Measurements from ENCODE around the gene KIAA1549. TPM values are rescaled to one million over a fixed set of nuclear protein-coding genes. Genes with fewer than 3 reads are reported as not detected.

KIAA1549 gene
- total and polyA plus RNA-seq, 2 of the 8 experiments (the other 6 are each of a cell fraction or from before 2014, with no cell fraction given): 6.5 to 17.3 TPM

DNA sequence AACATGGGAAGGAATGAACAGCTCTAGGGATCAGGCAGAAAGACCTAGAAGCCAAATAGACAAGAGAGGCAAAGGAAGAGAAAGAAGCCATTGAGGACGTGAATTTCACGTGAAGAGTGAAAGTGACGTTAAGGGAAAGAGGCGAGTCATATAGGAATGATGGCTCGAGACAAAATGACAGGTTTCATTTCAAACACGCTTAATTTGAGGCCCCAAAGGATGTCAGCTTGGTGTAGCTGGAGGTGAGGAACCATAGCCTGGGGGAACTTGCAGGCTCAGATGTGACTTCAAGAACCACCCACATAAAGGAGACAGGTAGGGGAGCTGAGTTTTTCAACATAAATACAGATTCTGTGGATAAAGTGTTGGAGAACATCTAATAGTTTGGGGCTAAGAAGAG lies 98.9 kb downstream of the KIAA1549 start:
- H3K27me3 ChIP-seq (replicated peaks in 1 of 4; ENCODE audit: control insufficient read depth in 3 of 4, extremely low read depth in 1 of 4, insufficient read depth in 3 of 4, low read length in 3 of 4): no peaks in the 10 kb centered on the region
- no peak for DNase-seq (ENCODE audit: low read depth in 1 of 2, low spot score in 2 of 2)
- H3K18ac ChIP-seq (ENCODE audit: extremely low read depth, low read length): no peak overlapping the region
- H3K9me3 ChIP-seq (ENCODE audit: insufficient read depth in 2 of 2, low read depth in 1 of 2, low read length in 1 of 2): no peaks in the 10 kb centered on the region
- H2BK120ac ChIP-seq (replicated peaks; ENCODE audit: low read depth, low read length): no peak overlapping the region
- no peak overlapping the region for H2BK20ac ChIP-seq (ENCODE audit: low read length)
- no peaks in the 10 kb centered on the region; the same call in 1 of the 2 replicates for H3K79me1 ChIP-seq (ENCODE audit: low read depth, low read length)
- H3K4me2 ChIP-seq (ENCODE audit: insufficient read depth in 1 of 2, low read depth in 2 of 2, low read length in 2 of 2): no peak overlapping the region
- H3K79me2 ChIP-seq (ENCODE audit: control insufficient read depth in 1 of 2, insufficient read depth in 2 of 2, low read length in 2 of 2): no peaks in the 10 kb centered on the region
- H3K9ac ChIP-seq (replicated peaks in 1 of 4; ENCODE audit: extremely low read depth in 1 of 4, low read depth in 3 of 4, low read length in 3 of 4): no peak overlapping the region
- no peaks in the 10 kb centered on the region for H3K4me1 ChIP-seq (replicated peaks in 1 of 4; ENCODE audit: control insufficient read depth in 3 of 4, insufficient read depth in 4 of 4, low read length in 3 of 4)
- ChIA-PET CTCF (ENCODE audit: partially characterized antibody) (interaction anchor here (0.5 kb wide), 1 partner anchor 55 kb away, joined by 3 read pairs; no protein-coding TSS in a partner anchor), POLR2A (ENCODE audit: partially characterized antibody) (interaction anchor here (0.9 kb wide), 1 partner anchor 48 kb away, joined by 3 read pairs; no protein-coding TSS in a partner anchor)
- H2BK15ac ChIP-seq (ENCODE audit: low read length): no peak overlapping the region
- H3K56ac ChIP-seq (replicated peaks; ENCODE audit: insufficient read length, low read depth, low read length): no peak overlapping the region
- no peak overlapping the region for H4K91ac ChIP-seq (replicated peaks; ENCODE audit: insufficient read length, low read length)
- peaks cover 0 to 3% (median 2%) of the 10 kb centered on the region in 4 experiments; a peak in 2 of 8 replicates for H3K36me3 ChIP-seq (ENCODE audit: control insufficient read depth in 2 of 4, insufficient read depth in 4 of 4, low read length in 3 of 4)
- H3K4ac ChIP-seq (replicated peaks; ENCODE audit: insufficient read length, low read depth, low read length): no peak overlapping the region
- no peak overlapping the region for H2BK5ac ChIP-seq (ENCODE audit: low read depth, low read length)
- H3K27ac ChIP-seq (ENCODE audit: low read depth, low read length): no peak overlapping the region; the same call in 1 of the 2 replicates
- no peak for FAIRE-seq
- no peak overlapping the region for H4K5ac ChIP-seq (ENCODE audit: insufficient read length, low read depth, low read length)
- no peak overlapping the region for H3K4me3 ChIP-seq (ENCODE audit: extremely low read depth in 1 of 4, insufficient read depth in 2 of 4, low read depth in 3 of 4, low read length in 4 of 4)
- no peak overlapping the region for H3K23ac ChIP-seq (ENCODE audit: insufficient read length)
- H3K14ac ChIP-seq (ENCODE audit: insufficient read length): no peak overlapping the region
- no peak overlapping the region for H4K8ac ChIP-seq (ENCODE audit: extremely low read depth, insufficient read depth, low read length)
- H3K23me2 ChIP-seq (ENCODE audit: low read depth, low read length): no peaks in the 10 kb centered on the region
- H4K20me1 ChIP-seq (replicated peaks in 1 of 2; ENCODE audit: control insufficient read depth in 1 of 2, insufficient read depth in 2 of 2, low read length in 2 of 2): no peaks in the 10 kb centered on the region
- H2AFZ ChIP-seq (ENCODE audit: low read length): no peak overlapping the region
- H2AK5ac ChIP-seq (ENCODE audit: low read depth, low read length): no peak overlapping the region
- no peak overlapping the region for H2BK12ac ChIP-seq (ENCODE audit: low read depth, low read length)
- WGBS, 2 experiments (ENCODE audit: extremely low coverage in 1 of 2, insufficient coverage in 1 of 2, insufficient read length in 1 of 2, insufficient replicate concordance in 2 of 2, low coverage in 1 of 2, low lambda C conversion rate in 2 of 2, missing lambda C conversion rate in 1 of 2): 90% methylated on average over 6 of the region's 6 CpGs; no CpG with 5 or more reads in 1 of the 2 experiments
- no peak for TF ChIP-seq CREB1 (IDR thresholded peaks at IDR 0.05)
- no peak for TF ChIP-seq CHD2 (IDR thresholded peaks at IDR 0.05; ENCODE audit: low read length)
- TF ChIP-seq, protein P1, sequence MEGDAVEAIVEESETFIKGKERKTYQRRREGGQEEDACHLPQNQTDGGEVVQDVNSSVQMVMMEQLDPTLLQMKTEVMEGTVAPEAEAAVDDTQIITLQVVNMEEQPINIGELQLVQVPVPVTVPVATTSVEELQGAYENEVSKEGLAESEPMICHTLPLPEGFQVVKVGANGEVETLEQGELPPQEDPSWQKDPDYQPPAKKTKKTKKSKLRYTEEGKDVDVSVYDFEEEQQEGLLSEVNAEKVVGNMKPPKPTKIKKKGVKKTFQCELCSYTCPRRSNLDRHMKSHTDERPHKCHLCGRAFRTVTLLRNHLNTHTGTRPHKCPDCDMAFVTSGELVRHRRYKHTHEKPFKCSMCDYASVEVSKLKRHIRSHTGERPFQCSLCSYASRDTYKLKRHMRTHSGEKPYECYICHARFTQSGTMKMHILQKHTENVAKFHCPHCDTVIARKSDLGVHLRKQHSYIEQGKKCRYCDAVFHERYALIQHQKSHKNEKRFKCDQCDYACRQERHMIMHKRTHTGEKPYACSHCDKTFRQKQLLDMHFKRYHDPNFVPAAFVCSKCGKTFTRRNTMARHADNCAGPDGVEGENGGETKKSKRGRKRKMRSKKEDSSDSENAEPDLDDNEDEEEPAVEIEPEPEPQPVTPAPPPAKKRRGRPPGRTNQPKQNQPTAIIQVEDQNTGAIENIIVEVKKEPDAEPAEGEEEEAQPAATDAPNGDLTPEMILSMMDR (IDR thresholded peaks at IDR 0.05; ENCODE audit: control extremely low read depth in 1 of 3, insufficient read depth in 1 of 3, low read depth in 1 of 3, low read length in 3 of 3): no peak
- no peak for TF ChIP-seq ASH2L (IDR thresholded peaks at IDR 0.05; ENCODE audit: low read length)
- TF ChIP-seq KDM4A (IDR thresholded peaks at IDR 0.05; ENCODE audit: low read depth, low read length, severe bottlenecking): no peak
- no peak for TF ChIP-seq SAP30 (IDR thresholded peaks at IDR 0.05; ENCODE audit: insufficient read depth, insufficient replicate concordance, low read length)
- no peak for TF ChIP-seq SP1 (IDR thresholded peaks at IDR 0.05; ENCODE audit: low read depth, low read length)
- no peak for TF ChIP-seq KDM1A (IDR thresholded peaks at IDR 0.05; ENCODE audit: borderline replicate concordance, low read length)
- TF ChIP-seq TCF12 (IDR thresholded peaks at IDR 0.05; ENCODE audit: low read depth, low read length): no peak
- no peak for TF ChIP-seq SP2 (IDR thresholded peaks at IDR 0.05; ENCODE audit: low read length)
- TF ChIP-seq POLR2AphosphoS5 (IDR thresholded peaks at IDR 0.05; ENCODE audit: low read depth, low read length): no peak
- TF ChIP-seq RAD21 (IDR thresholded peaks at IDR 0.05 in 1 of 2, conservative IDR thresholded peaks at IDR 0.05 in 1 of 2; ENCODE audit: low read depth in 2 of 2, low read length in 2 of 2): no peak

Data from H1 (cell line).